NCI-H1436 treated with DMSO at 0.1 percent for 48 hours (cell line): Measurements from ENCODE around the gene PCBP1.
"Not testable (repeated sequence)": the region's sequence is repeated elsewhere in the genome, so short reads cannot be mapped to it uniquely, and the experiment has no call there.

Experiments used
- DNase-seq: peaks from one replicate; lab custom pipeline; 2025; lab: John Stamatoyannopoulos, UW

PCBP1 gene

DNA sequence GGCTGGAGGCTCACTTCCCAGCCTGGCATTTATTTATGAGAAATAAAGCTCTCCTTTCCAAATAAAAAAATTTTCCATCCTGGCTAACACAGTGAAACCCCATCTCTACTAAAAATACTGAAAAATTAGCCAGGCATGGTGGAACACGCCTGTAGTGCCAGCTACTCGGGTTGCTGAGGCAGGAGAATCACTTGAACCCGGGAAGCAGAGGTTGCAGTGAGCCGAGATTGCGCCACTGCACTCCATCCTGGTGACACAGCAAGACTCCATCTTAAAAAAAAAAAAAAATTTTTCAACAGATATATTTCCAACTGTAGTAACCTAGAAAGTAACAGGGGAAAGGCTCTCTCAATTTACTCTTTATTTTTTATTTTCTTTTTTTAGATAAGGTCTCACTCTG is 6.1 kb upstream of the PCBP1 start:
- DNase-seq = no peak

DNA sequence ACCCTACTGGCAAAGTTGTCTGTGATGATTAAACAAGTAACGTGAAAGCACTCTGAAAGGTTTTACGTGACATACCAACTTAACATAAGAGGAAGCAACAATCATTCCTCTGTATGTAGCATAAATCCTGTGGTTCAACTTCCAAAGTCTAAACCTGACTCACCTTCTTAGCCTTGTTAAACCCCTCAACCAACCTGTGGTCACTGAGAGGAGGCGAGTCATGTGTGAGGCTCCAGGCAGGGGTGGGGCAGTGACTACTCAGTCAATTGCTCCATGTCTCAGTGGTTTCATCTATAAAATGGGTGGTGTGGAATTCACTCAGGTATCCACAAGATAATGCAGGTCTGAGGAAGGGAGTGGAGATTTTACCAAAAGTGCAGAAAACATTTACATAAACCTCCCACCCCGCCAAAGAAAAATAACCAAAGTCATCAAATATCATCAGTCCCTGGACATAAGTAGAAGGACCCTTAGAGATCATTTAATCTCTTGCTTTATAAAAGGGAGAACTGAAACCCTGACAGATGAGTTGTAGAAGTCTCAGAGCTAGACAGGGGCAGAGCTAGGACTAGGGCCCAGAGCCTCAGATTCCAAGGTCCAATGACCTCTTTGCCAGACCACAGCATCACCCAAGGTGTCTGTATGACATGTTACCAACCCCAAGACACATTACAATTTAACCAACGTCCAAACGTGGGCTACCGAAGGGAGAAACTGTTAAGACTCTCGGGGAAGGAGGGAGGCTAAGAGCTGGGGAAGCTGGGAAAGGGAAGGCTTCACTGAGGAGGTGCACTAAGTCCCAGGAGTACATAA is 3.7 kb upstream of the PCBP1 start:
- DNase-seq = no peak

DNA sequence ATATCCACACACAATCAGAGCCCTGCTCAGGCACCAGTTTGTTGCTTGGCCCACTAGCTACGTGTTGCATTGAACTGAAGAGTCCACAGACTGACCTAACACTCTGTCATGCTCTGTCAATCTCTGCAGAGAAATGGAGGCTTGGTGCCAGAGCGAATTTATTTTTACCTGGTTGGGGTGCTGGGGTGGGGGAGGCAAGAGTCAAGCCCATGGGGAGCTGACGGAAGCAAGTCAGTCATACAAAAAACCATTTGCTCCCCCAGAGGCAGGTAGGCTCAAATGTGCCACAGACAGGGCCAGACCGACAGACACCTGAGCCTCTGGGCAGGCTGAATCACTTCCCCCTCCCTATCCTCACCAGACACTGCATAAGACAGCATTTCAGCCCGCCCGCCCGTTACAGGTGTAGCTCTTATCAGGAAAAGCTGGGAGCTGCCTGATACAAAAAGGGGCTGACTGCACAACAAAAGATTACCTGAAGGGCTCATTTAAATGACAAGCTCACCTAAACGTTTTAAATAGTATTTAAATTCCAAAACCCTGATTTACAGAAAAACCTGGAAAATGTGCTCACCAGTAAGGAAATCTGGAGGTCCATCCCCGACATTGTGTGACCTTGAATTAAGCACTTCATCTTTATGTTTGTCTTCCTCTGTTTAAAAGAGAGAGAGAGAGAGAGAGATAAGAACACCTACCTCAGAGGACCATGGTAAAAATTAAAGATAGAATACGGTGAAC is 2.1 kb upstream of the PCBP1 start:
- DNase-seq = peak; percentile 67

DNA sequence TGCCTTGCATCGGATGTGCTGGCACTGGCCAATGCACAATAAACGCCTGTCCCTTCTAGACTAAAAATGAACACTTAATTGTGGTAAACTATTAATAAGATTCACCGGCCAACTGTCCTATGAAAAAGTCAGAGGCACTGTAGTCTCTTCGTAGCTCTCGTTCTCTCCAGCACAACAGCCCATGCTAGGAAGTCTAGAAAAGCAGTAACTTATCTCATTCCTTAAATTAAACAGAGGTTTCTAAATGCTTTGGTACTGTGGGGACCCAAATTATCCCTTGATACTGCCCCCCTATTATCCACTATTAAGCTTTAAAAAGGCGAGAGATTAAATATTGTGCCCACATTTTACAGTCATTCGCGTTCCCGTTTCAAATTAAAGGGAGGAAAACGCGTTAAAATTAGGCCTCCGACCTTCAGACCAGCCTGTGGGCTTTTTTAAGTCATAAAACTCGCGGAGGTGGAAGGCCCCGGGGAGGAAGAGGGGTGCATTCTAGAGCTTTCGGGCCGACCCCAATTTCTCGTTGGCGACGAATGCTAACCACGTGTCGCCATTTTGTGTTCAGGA is 1.5 kb upstream of the PCBP1 start:
- no peak for DNase-seq

DNA sequence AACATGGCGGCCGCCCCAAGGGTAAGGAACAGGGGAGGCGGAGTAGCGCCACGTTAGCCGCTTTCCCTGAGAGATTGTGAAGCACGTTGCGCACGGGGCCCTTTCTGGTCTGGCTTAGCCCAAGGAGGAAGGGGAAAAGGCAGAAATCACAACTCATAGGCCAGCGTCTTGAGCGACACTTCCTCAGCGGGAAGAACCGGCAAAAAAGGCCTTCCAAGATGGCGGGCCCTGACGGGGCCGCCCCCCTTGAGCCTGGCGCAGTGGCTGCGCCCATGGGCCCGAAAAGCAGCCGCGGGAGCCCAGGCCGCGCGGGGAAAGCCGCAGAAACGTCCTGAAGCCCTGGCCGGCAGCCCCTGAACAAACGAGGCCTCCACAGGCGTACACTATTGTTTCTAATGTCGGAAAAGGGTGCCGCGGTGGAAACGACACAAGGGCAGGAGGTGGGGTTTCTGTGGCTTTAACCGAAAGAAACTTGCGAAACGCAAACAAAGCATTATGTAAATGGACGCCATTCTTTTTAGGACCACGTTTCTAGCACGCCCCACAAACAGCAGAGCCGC is 919 bp upstream of the PCBP1 start:
- DNase-seq = no peak

DNA sequence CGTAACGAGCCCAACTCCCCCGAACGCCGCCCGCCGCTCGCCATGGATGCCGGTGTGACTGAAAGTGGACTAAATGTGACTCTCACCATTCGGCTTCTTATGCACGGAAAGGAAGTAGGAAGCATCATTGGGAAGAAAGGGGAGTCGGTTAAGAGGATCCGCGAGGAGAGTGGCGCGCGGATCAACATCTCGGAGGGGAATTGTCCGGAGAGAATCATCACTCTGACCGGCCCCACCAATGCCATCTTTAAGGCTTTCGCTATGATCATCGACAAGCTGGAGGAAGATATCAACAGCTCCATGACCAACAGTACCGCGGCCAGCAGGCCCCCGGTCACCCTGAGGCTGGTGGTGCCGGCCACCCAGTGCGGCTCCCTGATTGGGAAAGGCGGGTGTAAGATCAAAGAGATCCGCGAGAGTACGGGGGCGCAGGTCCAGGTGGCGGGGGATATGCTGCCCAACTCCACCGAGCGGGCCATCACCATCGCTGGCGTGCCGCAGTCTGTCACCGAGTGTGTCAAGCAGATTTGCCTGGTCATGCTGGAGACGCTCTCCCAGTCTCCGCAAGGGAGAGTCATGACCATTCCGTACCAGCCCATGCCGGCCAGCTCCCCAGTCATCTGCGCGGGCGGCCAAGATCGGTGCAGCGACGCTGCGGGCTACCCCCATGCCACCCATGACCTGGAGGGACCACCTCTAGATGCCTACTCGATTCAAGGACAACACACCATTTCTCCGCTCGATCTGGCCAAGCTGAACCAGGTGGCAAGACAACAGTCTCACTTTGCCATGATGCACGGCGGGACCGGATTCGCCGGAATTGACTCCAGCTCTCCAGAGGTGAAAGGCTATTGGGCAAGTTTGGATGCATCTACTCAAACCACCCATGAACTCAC is 673 bp downstream of the PCBP1 start:
- DNase-seq = no peak

DNA sequence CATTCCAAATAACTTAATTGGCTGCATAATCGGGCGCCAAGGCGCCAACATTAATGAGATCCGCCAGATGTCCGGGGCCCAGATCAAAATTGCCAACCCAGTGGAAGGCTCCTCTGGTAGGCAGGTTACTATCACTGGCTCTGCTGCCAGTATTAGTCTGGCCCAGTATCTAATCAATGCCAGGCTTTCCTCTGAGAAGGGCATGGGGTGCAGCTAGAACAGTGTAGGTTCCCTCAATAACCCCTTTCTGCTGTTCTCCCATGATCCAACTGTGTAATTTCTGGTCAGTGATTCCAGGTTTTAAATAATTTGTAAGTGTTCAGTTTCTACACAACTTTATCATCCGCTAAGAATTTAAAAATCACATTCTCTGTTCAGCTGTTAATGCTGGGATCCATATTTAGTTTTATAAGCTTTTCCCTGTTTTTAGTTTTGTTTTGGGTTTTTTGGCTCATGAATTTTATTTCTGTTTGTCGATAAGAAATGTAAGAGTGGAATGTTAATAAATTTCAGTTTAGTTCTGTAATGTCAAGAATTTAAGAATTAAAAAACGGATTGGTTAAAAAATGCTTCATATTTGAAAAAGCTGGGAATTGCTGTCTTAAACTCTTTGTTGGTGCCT is 1.4 kb downstream of the PCBP1 start:
- no peak for DNase-seq

DNA sequence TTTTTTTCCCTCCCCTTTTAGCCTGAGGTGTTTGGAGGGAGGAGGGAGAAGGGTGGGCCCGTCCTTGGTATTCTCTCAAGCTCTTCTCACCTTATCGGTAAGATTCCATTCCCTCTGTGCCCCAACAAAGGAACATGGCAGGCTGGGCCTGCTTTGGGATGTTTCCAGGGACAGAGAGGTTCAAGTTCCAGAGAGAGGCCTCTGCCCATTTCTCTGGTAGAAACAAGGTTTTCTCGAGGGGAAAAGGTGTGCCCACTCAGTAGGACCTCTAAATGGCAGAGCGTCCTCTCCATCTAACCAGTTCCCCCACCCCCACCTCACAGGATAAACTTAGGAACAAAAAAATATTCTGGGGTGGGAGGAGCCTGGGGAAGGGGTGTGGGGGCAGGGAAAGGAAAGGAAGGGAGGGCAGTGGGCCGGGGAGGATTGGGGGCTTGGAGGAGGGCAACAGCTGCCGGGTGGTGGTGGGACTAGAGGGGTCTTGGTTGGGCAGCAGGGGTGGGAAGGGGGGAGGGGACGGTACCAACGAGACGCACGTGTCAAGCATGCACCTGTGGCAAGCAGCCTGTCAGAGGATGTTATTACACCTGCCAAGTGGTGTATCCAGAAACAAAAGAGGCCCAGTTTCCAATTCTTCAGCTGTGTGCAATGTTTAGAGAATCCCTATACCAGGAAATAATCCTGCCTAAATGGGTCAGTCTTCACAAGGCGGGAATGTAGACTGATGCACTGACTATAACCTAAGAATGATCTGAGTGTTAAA is 2.1 kb downstream of the PCBP1 start:
- DNase-seq = no peak

DNA sequence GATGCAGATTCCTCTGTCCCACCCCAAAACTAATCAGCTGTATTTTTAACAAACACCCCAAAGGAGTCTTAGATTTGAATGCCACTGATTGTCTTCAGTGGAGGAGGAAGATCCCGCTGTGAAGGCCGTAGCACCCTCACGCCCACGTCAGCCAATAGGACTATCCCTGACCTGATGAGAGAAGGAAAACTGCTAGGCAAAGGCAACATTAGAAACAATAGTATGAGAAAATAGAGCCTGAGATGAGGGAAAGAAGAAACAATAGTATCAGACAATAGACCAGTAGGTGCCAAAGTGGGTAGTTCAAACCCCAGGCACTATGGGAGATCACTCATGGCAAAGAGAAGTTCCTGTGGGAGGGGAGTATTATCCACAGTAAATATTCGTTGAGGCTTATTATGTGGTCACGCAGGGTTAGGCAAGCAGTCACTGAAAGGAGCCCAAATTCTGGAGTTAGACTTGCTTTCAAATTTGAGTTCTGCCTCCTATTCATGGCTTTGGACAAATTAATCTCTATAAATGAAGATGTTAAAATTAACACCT is 2.8 kb downstream of the PCBP1 start:
- DNase-seq = no peak

DNA sequence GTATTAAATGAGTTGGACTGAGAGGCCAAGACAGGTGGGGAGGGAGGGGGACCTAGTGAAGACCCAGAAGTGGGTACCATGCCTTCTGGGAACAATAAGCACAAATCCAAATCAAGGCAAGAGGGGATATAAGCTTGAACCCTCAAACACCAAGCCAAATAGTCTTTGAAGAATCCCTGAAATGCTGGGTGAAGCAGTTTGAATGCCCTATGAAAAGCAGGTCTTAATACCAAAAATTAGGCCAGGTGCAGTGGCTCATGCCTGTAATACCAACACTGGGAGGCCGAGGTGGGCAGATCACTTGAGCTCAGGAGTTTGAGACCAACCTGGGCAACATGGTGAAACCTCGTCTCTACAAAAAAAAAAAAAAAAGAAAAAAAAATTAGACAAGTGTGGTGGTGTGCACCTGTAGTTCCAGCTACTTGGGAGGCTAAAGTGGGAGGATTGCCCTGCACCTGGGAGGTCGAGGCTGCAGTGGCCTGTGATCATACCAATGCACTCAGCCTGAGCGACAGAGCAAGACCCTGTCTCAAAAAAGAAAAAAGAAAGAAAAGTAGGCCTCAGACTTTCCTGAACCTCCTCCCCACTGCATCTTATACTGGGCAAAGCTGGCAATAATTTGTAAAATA is 3.5 kb downstream of the PCBP1 start:
- DNase-seq = no peak

DNA sequence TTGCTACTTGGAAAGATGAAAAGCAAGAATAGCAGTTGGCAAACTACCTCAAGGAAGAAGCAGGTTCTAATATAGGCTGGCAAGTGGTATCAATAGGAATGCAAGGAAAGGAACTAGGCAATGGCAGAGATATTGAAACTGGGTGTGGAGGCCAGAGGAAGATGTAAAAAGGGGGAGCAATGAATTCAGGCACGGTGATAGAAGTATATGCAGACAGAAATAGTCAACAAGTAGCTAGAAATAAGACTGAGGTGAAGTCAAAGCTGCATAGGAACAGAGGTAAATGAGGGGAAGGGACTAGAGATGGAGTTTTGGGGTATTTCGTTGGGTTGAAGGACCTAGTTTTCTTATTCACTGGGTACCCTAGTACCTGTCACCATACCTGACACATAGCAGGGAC is 4.1 kb downstream of the PCBP1 start:
- no peak for DNase-seq

DNA sequence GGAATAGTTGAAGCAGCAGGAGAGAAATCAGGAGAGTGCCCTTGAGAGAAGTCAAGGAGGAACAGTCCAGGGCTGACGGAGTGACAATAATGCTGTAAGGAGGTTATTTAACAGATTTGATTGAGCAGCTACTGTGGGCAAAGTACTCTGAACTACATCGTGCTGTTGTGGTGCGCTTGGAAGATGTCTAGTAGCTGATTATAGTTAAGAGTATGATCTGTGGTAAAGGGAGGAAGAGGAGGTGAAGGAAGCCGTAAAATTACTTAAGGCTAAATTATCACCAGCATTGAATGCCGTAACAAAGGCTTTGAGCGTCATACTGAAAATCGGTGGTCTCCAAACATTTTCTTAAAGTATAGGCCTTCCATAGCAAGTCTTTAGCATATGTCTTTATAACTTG is 4.5 kb downstream of the PCBP1 start:
- DNase-seq = no peak

DNA sequence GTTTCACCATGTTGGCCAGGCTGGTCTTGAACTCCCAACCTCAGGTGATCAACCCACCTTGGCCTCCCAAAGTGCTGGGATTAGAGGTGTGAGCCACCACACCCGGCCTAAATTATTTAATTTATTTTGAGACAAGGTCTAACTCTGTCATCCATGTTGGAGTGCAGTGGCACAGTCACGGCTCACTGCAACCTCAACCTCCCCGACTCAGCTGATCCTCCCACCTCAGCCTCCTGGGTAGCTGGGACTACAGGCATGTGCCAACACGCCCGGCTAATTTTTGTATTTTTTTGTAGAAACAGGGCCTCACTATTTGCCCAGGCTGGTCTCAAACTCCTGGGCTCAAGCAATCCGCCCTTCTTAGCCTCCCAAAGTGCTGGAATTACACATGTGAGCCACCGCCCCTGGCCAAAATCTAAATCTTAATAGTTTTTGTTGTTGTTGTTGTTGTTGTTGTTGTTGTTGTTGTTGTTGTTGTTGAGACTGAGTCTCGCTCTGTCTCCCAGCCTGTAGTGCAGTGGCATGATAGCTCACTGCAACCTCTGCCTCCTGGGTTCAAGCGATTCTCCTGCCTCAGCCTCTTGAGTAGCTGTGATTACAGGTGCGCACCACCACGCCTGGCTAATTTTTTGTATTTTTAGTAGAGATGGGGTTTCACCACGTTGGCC is 5.4 kb downstream of the PCBP1 start:
- DNase-seq = not testable (repeated sequence)

DNA sequence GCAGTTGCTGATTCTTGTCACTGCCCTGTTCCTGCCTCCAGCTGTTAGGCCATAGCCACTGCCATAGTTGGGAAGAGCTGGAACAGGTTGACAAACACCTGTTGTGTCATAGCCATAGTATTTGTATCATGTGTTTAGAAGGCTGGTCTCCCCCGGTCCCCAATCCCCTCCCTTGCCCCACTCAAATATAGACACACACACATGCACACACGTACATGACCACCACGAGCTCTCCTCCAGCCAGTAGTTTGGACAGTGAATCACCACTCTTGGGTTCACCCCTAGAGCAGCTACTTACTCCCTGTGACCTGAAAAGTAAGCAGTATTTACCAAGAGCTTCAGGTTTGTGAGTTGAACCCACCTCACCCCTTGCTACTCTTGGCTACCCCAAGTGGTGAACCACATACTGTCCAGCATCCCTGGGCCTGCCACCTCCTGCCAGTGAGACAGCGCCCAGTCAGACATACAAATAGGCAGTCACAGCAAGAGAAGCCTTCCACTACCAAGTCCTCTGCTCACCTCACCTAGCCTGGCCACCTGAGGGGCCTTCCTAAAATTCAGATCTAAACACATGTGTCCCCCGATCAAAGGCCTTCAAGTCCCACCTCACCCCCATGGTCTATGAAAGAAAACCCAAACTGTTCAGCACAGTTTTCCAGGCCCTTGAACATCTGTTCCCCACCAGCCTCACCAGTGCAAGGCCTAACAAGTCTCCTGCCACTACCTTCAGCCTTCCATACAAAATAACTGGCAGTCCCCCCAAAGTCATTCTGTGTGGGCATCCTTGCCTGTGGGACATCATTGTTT is 7.1 kb downstream of the PCBP1 start:
- DNase-seq = no peak

DNA sequence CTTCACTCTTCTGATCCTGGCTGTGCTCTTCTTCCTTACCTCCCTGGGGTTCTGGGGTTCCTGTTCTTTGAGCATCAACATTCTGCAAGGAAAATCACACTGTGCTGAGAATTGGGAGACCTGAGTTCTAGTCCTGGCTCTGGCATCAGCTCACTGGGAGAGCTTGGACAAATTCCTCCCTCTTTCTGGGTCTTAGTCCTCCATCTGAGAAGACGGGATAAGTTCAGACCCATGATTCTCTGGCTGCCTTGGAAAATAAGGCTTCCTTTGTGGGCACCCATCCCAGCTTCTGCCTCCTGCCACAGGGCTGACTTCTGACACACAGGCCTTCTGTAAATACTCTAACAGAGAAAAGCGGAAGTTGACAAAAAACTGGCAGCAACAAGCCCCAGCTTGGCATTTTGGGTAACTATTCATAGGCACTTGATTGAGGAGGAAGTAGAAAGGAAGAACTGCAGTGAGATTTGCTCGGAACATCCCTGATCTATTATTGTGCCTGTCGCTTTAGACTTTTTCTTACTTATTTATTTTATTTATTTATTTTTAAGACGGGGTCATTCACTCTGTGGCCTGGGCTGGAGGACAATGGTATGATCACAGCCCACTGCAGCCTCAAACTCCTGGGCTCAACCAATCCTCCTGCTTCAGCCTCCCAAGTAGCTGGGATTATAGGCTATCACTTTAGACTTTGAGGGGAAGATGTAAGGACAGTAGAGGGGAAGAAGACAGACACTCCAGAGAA is 7.9 kb downstream of the PCBP1 start:
- no peak for DNase-seq

DNA sequence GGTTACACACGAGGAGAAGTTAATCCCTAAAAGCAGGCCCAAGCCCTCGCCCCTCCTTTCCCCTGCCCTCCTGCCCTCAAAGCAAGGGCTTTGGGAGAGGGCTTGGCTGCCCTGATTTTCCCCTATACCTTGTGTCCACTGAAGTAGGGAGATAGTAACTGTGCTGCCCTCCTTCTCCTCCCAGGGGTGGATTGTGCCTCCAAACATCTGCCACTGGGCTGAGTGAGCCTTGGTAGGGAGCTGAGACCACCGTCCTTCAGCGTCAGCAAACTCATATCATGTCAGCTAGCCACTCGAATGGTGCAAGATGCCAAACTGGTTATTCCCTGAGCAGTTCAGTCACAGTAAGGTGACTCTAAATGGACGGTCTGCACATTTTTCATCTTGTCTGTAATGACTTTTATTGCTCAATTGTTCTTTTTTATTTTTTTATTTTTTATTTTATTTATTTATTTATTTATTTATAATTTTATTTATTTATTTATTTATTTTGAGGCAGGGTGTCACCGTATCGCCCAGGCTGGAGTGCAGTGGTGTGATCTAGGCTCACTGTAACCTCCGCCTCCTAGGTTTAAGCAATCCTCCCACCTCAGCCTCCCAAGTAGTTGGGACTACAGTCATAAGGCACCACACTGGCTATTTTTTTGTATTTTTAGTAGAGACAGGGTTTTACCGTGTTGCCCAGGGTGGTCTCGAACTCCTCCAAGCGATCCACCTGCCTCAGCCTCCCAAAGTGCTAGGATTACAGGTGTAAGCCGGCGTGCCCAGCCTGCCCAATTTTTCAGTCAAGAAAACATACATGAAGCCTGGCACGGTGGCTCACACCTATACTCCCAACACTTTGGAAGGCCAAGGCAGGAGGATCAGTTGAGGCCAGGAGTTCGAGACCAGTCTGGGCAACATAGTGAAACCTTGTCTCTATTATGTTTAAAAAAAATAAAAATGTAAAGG is 8.7 kb downstream of the PCBP1 start:
- no peak for DNase-seq

DNA sequence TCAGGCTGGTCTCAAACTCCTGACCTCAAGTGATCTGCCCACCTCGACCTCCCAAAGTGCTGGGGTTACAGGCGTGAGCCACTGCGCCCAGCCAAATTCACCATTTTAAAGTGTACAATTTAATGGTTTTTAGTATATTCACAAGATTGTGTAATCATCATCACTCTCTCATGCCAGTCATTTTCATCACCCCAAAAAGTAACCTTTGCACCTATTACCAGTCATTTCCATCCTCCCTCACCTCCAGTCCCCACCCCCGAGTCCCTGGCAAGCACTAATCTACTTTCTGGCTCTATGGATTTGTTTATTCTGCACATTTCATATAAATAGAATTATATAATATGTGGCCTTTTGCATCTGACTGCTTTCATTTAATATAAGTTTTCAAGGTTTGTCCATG is 10.8 kb downstream of the PCBP1 start:
- no peak for DNase-seq
